GM18520 (cell line): ENCODE results near the gene AGFG1.
"Not testable (repeated sequence)": the region's sequence is repeated elsewhere in the genome, so short reads cannot be mapped to it uniquely, and the experiment has no call there.

Experiments
- ATAC-seq: cut with Tn5 transposase; IDR thresholded peaks from one replicate; pipeline ENCODE4 v1.9.1; 2021; ENCODE audit not compliant: unreplicated experiment

AGFG1 gene

DNA sequence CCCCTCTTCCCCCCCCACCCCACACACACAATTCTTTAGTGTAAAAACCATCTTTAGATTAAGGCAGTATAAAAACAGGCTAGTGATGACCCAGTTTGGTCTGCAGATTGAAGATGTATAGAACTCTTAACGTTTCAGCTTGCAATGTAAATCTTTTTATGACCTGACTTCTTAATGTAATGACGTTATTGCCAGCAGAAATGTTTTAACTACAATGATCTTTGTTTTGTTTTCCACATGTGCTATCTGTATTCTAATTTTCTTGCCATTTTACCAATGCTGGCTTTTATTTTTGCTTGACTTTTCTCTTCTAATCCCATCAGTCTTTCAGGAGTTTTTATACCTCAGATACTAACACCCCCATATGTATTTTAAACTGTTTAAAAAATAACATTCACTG lies 25.2 kb downstream of the AGFG1 start:
- ATAC-seq: no peak

GRCh38 chr2:227499627-227500300 lies 27.8 kb downstream of the AGFG1 start:
- ATAC-seq: no peak

DNA sequence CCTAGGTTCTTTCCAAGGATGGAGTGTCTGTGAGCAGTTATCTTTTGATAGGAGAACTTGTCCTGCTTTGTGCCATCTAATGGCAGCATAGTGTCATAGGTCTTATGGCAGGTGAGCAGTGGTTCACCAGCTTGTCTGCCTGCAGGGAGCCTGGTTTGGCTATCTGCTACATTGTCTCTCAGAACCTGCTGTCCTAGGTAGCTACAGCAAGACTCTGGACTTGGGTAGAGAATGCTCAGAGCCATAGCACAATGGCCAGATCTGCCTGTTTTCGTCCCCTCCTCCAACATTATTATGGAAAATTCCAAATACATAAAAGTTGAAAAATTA lies 28.3 kb downstream of the AGFG1 start:
- no peak for ATAC-seq

GRCh38 chr2:227503433-227504406 lies 31.8 kb downstream of the AGFG1 start:
- no peak for ATAC-seq

GRCh38 chr2:227504700-227505099 lies 32.7 kb downstream of the AGFG1 start:
- ATAC-seq: no peak

DNA sequence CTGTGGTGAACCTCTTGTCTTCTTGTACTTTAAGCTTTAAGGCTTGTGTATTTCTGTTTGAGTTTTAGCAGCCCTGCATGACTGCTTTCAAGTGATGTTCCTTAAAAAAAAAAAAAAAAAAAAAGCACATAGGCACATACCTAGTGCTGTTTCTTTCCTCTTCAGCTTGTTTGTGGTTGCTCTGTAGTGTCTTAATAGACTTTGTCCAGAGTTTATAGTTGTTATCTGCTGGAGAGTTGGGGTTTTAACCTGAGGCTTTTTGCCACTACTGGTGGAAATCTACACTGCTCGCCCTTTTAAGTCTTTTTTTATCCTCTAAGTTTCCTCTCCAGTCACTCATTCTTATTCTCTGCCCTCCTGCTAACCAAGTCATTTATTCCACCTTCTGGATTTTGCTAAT lies 34.5 kb downstream of the AGFG1 start:
- ATAC-seq: no peak

GRCh38 chr2:227507963-227508362 lies 36.0 kb downstream of the AGFG1 start:
- no peak for ATAC-seq

- ATAC-seq: no peak
Observed at GRCh38 chr2:227509076-227509475, 37.1 kb downstream of the AGFG1 start.

DNA sequence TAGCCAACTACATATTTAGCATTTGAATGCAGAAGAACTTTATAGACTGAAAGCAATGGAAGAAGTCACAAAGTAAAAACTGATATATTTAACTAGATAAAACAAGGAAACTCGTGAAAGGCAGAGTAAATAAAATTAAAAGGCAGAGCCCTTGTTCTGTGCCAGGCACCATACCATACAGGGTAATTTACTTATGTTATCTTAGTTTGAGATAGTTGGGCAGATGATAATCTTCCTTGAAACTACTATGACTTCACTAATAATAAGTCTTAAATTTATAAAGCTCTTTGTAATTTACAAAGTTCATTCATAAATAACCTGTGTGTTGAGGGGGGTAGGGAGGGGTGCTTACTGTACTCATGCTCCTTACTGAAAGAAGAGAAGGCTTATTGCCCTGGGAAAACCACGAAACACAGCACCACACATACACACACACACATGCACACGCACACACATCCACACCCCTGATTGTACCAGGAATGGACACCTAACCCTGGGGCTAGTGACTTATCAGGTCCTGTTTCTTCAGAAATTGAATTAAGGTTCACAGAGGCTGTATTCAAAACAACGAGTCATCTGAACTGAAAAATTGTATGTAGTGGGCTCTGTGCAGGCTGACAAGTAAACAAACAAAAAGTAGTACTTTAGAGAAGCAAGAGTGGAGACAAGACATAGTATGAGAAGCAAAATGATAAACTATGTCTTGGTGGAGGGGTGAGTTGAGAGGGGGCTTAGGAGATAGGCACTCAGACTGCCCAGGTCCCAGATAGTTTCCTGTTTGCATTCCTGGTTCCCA lies 38.1 kb downstream of the AGFG1 start:
- ATAC-seq: no peak

DNA sequence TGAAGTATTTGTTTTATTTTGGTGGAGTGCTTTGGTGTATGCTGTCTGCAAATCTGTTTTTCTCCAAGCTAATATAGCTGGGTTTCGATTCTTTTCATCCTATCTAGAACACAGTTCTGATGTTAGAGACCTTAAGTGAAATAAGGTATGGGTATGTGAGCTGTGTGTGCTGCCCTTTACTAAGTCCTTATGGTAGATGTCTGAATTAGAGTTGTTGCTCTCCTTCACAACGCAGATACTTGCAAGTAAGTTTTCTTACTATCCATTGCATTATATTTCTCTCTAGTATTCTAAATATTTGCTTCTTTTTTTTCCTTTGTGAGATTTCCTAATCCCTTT lies 38.6 kb downstream of the AGFG1 start:
- no peak for ATAC-seq

- no peak for ATAC-seq
Observed at GRCh38 chr2:227511239-227511930, 39.4 kb downstream of the AGFG1 start.

GRCh38 chr2:227511955-227512354 lies 40.0 kb downstream of the AGFG1 start:
- ATAC-seq: no peak

GRCh38 chr2:227513113-227513512 lies 41.2 kb downstream of the AGFG1 start:
- ATAC-seq: no peak

DNA sequence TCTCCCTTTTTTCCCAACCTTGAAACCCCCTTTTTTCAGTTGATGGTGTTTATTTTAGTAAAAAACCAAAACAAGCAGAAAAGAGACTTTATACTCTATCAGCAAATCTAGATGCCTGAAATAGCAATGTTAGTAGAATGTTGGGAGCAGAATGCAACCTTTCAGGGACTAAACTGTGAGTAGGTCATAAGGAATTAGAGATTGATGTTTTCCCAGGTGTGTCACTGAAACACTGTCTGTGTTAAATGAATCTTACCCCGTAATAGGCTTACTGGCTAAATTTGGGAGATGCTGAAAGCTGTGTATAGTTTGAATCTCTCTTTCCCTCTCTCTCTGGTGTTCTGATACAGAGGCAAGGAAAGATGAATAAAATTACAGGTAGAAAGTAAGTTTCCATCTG lies 43.8 kb downstream of the AGFG1 start:
- ATAC-seq: no peak

- ATAC-seq: no peak
Observed at GRCh38 chr2:227517724-227518123, 45.8 kb downstream of the AGFG1 start.

- not testable (repeated sequence) for ATAC-seq
Observed at GRCh38 chr2:227518278-227518865, 46.4 kb downstream of the AGFG1 start.

DNA sequence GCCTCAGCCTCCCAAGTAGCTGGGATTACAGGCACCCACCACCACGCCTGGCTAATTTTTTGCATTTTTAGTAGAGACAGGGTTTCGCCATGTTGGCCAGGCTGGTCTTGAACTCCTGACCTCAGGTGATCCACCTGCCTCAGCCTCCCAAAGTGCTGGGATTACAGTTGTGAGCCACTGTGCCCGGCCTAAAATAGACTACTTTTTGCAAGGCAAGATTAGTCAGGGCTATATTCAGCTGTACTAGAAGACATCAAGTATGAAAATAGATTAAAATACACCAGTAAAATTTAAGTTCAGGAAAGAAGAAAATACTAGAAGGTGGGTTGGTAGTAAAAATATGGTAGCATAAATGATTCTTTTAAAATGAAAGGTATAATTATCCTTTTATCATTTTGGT lies 49.2 kb downstream of the AGFG1 start:
- ATAC-seq: not testable (repeated sequence)

DNA sequence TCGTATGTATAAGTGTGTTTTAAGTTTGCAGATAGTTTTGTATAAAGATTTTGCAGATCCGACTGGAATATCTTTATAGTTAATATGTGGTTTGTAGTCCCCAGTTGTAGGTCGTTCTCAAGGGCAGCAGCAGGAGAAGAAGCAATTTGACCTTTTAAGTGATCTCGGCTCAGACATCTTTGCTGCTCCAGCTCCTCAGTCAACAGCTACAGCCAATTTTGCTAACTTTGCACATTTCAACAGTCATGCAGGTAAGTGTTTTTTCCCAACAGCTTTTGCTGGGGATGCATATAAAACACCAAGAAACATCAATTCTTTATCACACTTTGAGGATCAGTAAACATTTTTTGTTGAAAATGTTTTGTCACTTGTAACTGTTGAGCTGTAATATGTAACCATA lies 52.7 kb downstream of the AGFG1 start:
- ATAC-seq: no peak

DNA sequence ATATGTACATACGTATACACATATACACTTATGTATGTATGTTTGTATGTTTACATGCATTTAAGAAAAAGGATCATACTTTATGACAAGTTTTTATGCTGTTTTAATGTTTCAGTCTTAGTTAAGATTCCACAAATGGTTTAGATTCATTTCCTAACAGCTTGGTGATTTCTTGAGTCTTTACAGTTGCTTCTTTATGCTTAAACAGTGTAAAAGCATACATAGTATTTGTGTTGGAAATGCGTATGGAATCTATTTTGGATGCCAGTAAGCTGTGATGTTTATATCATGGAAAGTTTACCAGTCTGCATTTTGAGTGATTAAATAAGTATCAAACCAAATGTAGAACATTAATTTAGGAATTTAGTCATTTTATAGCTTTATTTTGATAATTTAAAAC lies 55.4 kb downstream of the AGFG1 start:
- ATAC-seq: no peak

- ATAC-seq: no peak
Observed at GRCh38 chr2:227528803-227529202, 56.8 kb downstream of the AGFG1 start.

- ATAC-seq: no peak
Observed at GRCh38 chr2:227529871-227530270, 57.9 kb downstream of the AGFG1 start.
